ENCODE results near the gene CACNB4. TPM values are rescaled to one million over a fixed set of nuclear protein-coding genes. Genes with fewer than 3 reads are reported as not detected.
"Not testable (repeated sequence)": the region's sequence is repeated elsewhere in the genome, so short reads cannot be mapped to it uniquely, and the experiment has no call there.

Gene CACNB4
- total RNA-seq, 1 experiment from 2014 or later: not detected

GRCh38 chr2:151919786-151920185, 179.1 kb downstream of the CACNB4 start:
- intact Hi-C loops (cut with micrococcal nuclease): no loop called here
- ATAC-seq (no peak), DNase-seq (no peak)
- Histone ChIP-seq H3K27me3 (ENCODE audit: low read length) (peaks cover 34% of the 10 kb centered on the region), H3K4me1 (ENCODE audit: insufficient read depth, low read length) (no peaks in the 10 kb centered on the region), H3K36me3 (ENCODE audit: low read depth, low read length) (no peaks in the 10 kb centered on the region), H3K9me3 (ENCODE audit: low read length) (no peaks in the 10 kb centered on the region), H3K27ac (ENCODE audit: low read length) (no peak overlapping the region), H3K9me2 (replicated peaks; ENCODE audit: low read length) (no peaks in the 10 kb centered on the region), H2AFZ (ENCODE audit: low read length) (no peak overlapping the region), H3K9ac (ENCODE audit: low read length) (no peak overlapping the region), H3K79me2 (ENCODE audit: low read length) (no peaks in the 10 kb centered on the region), H4K20me1 (ENCODE audit: low read length) (no peaks in the 10 kb centered on the region), H3K4me2 (ENCODE audit: low read length) (no peak overlapping the region), H3F3A (ENCODE audit: low read length, unreplicated experiment) (no peaks in the 10 kb centered on the region), H3K4me3 (ENCODE audit: low read length) (no peak overlapping the region)
- CTCF ChIA-PET: no interaction called here
- BruUV-seq (replicated peaks): no TSS peak
- TF ChIP-seq CTCF (conservative IDR thresholded peaks at IDR 0.05; ENCODE audit: low read depth, low read length) (no peak), EZH2phosphoT487 (IDR thresholded peaks at IDR 0.05; ENCODE audit: borderline replicate concordance, low read length) (no peak), EZH2 (IDR thresholded peaks at IDR 0.05; ENCODE audit: low read length, unreplicated experiment) (no peak)
- POLR2A ChIA-PET (ENCODE audit: unreplicated experiment): no interaction called here

- no peak for ATAC-seq
- H3K9me2 ChIP-seq (replicated peaks; ENCODE audit: low read length): no peaks in the 10 kb centered on the region
- BruUV-seq (replicated peaks): no TSS peak
- H3K36me3 ChIP-seq (ENCODE audit: low read depth, low read length): no peaks in the 10 kb centered on the region
- no peak overlapping the region for H2AFZ ChIP-seq (ENCODE audit: low read length)
- no peaks in the 10 kb centered on the region for H4K20me1 ChIP-seq (ENCODE audit: low read length)
- TF ChIP-seq EZH2 (IDR thresholded peaks at IDR 0.05; ENCODE audit: low read length, unreplicated experiment) (no peak), EZH2phosphoT487 (IDR thresholded peaks at IDR 0.05; ENCODE audit: borderline replicate concordance, low read length) (no peak), CTCF (conservative IDR thresholded peaks at IDR 0.05; ENCODE audit: low read depth, low read length) (no peak)
- H3K27ac ChIP-seq (ENCODE audit: low read length): no peak overlapping the region
- intact Hi-C loops (cut with micrococcal nuclease): no loop called here
- CTCF ChIA-PET: no interaction called here
- H3K4me2 ChIP-seq (ENCODE audit: low read length): no peak overlapping the region
- H3K4me3 ChIP-seq (ENCODE audit: low read length): no peak overlapping the region
- H3K27me3 ChIP-seq (ENCODE audit: low read length): peaks cover 28% of the 10 kb centered on the region
- no peak overlapping the region for H3K9ac ChIP-seq (ENCODE audit: low read length)
- no peaks in the 10 kb centered on the region for H3K79me2 ChIP-seq (ENCODE audit: low read length)
- no peaks in the 10 kb centered on the region for H3K4me1 ChIP-seq (ENCODE audit: insufficient read depth, low read length)
- no peak for DNase-seq
- no peaks in the 10 kb centered on the region for H3F3A ChIP-seq (ENCODE audit: low read length, unreplicated experiment)
- POLR2A ChIA-PET (ENCODE audit: unreplicated experiment): no interaction called here
- H3K9me3 ChIP-seq (ENCODE audit: low read length): no peaks in the 10 kb centered on the region
These were observed 180.5 kb downstream of the CACNB4 start for GRCh38 chr2:151918308-151918707.

- intact Hi-C loops (cut with micrococcal nuclease): no loop called here
- Histone ChIP-seq H2AFZ (ENCODE audit: low read length) (no peak overlapping the region), H3K36me3 (ENCODE audit: low read depth, low read length) (no peaks in the 10 kb centered on the region), H3K9me2 (replicated peaks; ENCODE audit: low read length) (no peaks in the 10 kb centered on the region), H3F3A (ENCODE audit: low read length, unreplicated experiment) (no peaks in the 10 kb centered on the region), H3K9me3 (ENCODE audit: low read length) (no peaks in the 10 kb centered on the region), H3K4me3 (ENCODE audit: low read length) (no peak overlapping the region), H3K79me2 (ENCODE audit: low read length) (no peaks in the 10 kb centered on the region), H3K27me3 (ENCODE audit: low read length) (peaks cover 28% of the 10 kb centered on the region), H3K9ac (ENCODE audit: low read length) (no peak overlapping the region), H4K20me1 (ENCODE audit: low read length) (no peaks in the 10 kb centered on the region), H3K4me1 (ENCODE audit: insufficient read depth, low read length) (no peaks in the 10 kb centered on the region), H3K27ac (ENCODE audit: low read length) (no peak overlapping the region), H3K4me2 (ENCODE audit: low read length) (no peak overlapping the region)
- DNase-seq (no peak), ATAC-seq (no peak)
- TF ChIP-seq CTCF (conservative IDR thresholded peaks at IDR 0.05; ENCODE audit: low read depth, low read length) (no peak), EZH2 (IDR thresholded peaks at IDR 0.05; ENCODE audit: low read length, unreplicated experiment) (no peak), EZH2phosphoT487 (IDR thresholded peaks at IDR 0.05; ENCODE audit: borderline replicate concordance, low read length) (no peak)
- ChIA-PET POLR2A (ENCODE audit: unreplicated experiment) (interaction anchor here (0.6 kb wide), 1 partner anchor 204 kb away, joined by 5 read pairs; no protein-coding TSS in a partner anchor), CTCF (no interaction called here)
- BruUV-seq (replicated peaks): no TSS peak
These were observed 182.2 kb downstream of the CACNB4 start for GRCh38 chr2:151916632-151917031.

- peaks cover 25% of the 10 kb centered on the region for H3K27me3 ChIP-seq (ENCODE audit: low read length)
- H3K4me3 ChIP-seq (ENCODE audit: low read length); H2AFZ ChIP-seq (ENCODE audit: low read length); H3K4me1 ChIP-seq (ENCODE audit: insufficient read depth, low read length); H3F3A ChIP-seq (ENCODE audit: low read length, unreplicated experiment); H3K36me3 ChIP-seq (ENCODE audit: low read depth, low read length); H3K9ac ChIP-seq (ENCODE audit: low read length); H3K9me3 ChIP-seq (ENCODE audit: low read length); CTCF ChIA-PET; intact Hi-C loops (cut with micrococcal nuclease); BruUV-seq (replicated peaks); H4K20me1 ChIP-seq (ENCODE audit: low read length); ATAC-seq; H3K9me2 ChIP-seq (replicated peaks; ENCODE audit: low read length); POLR2A ChIA-PET (ENCODE audit: unreplicated experiment); H3K4me2 ChIP-seq (ENCODE audit: low read length); H3K27ac ChIP-seq (ENCODE audit: low read length); DNase-seq; H3K79me2 ChIP-seq (ENCODE audit: low read length): not testable (repeated sequence)
These were observed 183.2 kb downstream of the CACNB4 start for GRCh38 chr2:151915629-151916025.

All from PC-3 (cell line).